AG10803 (cell line): Measurements from ENCODE around the gene CAPN11.
A peak's percentile ranks its signal among the peaks of the same experiment; 100 is the strongest.

ENCODE experiments used
- DNase-seq: peaks from one replicate; pipeline ENCODE4 v3.0.0; 2010; ENCODE audit warnings: low read depth
- H3K4me3 ChIP-seq: 2 replicates; pipeline ENCODE4 v1.5.1; 2011; ENCODE audit warnings: mild to moderate bottlenecking, low read length, control low read depth
- CTCF ChIP-seq: conservative IDR thresholded peaks from 2 replicates; pipeline ENCODE4 v1.5.1; 2011; ENCODE audit warnings: mild to moderate bottlenecking, low read length, control low read depth, inconsistent platforms

Gene CAPN11

GRCh38 chr6:44123544-44123943 lies 35.1 kb upstream of the CAPN11 start:
- H3K4me3 ChIP-seq, result no peak overlapping the region
- no peak for DNase-seq
- no peak for TF ChIP-seq CTCF

- peak; percentile 71 for DNase-seq
- TF ChIP-seq CTCF, result no peak
- H3K4me3 ChIP-seq, result peak overlapping the region; percentile 82
These were observed 32.1 kb upstream of the CAPN11 start for GRCh38 chr6:44126320-44127149.

DNA sequence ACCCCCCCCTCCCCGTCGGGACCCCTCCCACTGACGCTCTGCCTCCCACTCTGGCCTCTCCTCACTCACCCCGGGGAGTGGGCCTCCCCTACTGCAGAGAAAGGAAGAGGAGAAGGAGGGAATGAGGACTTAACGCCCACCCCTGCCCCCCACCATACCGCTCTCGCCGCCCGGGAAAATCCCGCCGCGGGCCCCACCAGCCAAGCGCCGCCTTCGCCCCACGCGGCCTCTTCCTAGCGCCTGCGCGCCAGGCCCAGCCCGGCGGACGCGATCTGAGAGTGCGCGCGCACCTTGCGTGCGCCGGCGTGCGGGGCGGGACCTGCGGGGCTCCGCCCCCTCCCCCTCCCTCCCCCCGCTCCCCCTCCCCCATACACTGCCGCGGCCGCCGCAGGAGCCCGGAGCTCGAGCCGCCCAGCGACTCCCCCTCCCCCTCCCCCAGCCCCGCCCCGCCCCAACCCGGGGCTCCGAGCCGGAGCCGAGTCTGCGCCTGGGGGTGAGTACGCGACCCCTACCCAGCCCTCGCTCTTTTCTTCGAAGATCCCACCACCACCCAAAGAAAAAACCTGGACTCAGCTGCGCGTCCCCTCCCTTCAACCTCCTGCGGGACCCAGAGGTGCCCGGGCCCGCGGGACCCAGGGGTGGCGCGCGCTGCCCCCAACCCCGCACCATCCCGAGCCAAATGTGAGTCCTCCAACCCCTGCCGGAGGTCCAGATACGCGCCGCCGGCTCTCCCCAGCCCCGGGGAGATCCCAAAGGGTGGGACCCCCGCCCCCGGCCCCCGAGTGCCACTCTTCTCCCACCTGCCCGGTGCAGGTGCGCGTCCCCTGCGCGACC lies 31.2 kb upstream of the CAPN11 start, which contains the start of the genes MRPL14 and TMEM63B:
MRPL14 (minus strand) TSS at position 267 of the 834 bp plus-strand sequence. CDS start 10,841 bp downstream, outside the sequence.
TMEM63B (plus strand) TSS at position 369 of the 834 bp plus-strand sequence. CDS start 7,031 bp downstream, outside the sequence.
- DNase-seq, result peak; percentile 84
- TF ChIP-seq CTCF, result no peak
- peak within 1 kb of the TSS; percentile 82 for H3K4me3 ChIP-seq

- DNase-seq, result no peak
- peak overlapping the region; percentile 75 for H3K4me3 ChIP-seq
- TF ChIP-seq CTCF, result no peak
These were observed 30.4 kb upstream of the CAPN11 start for GRCh38 chr6:44128020-44128917.

DNA sequence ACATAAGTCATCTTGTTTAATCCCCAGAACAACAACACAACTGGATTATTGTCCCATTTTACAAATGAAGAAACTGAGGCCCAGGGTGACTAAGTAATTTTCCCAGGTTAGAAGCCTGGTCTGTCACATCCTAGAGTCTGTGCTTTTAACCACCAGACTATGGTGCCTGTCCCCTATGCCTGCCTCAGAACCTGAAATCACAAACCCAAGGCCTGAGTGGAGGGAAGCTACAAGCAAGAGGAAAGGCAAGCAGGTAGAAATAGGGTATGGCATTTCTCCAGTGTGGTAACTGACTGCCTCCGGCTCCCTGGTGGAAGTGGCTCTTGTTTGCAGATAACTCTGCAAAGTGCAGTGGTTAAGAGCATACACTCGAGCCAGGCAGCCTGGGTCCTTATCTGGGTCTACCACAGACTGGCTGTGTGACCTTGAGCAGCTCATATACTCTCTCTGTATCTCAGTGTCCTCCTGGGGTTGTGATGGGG lies 28.7 kb upstream of the CAPN11 start:
- DNase-seq, result no peak
- TF ChIP-seq CTCF, result no peak
- no peak overlapping the region for H3K4me3 ChIP-seq

GRCh38 chr6:44131892-44132291 lies 26.7 kb upstream of the CAPN11 start:
- no peak overlapping the region for H3K4me3 ChIP-seq
- no peak for TF ChIP-seq CTCF
- no peak for DNase-seq
